Natural killer cell (primary cell): ENCODE results near the gene BOC. TPM values are rescaled to one million over a fixed set of nuclear protein-coding genes. Genes with fewer than 3 reads are reported as not detected.

ENCODE experiments used
- ATAC-seq, 3 donors: fragments of 150-1000 bp in 2 of 3; fragments of 200-7000 bp in 1 of 3; cut with Tn5 transposase; 1 replicate in 1 of 3; 2 replicates in 2 of 3; pipeline ENCODE4 v1.10.0; 2021; ENCODE audit warnings: mild to moderate bottlenecking in 2 of 3, moderate library complexity in 2 of 3
- DNase-seq, 2 donors: peaks; one replicate each; pipeline versions ENCODE4 v3.0.0 to v3.0.0-alpha.2; 2013 to 2021; ENCODE audit warnings: mixed read lengths in 1 of 2
- H3K27ac ChIP-seq: one replicate; pipeline ENCODE4 v1.5.1; 2013; ENCODE audit warnings: mild to moderate bottlenecking, low read length
- H3K27me3 ChIP-seq: one replicate; pipeline ENCODE4 v1.6.1; 2013; ENCODE audit warnings: low read length; ENCODE audit not compliant: control insufficient read depth, insufficient read depth
- H3K36me3 ChIP-seq: one replicate; pipeline ENCODE4 v1.6.1; 2013; ENCODE audit warnings: low read length; ENCODE audit not compliant: control insufficient read depth, insufficient read depth
- H3K4me1 ChIP-seq: one replicate; pipeline ENCODE4 v1.6.1; 2013; ENCODE audit warnings: low read length; ENCODE audit not compliant: control insufficient read depth, insufficient read depth
- H3K4me3 ChIP-seq: one replicate; pipeline ENCODE4 v1.5.1; 2013; ENCODE audit warnings: low read length
- H3K9me3 ChIP-seq: one replicate; pipeline ENCODE4 v1.6.1; 2013; ENCODE audit warnings: low read length; ENCODE audit not compliant: control insufficient read depth, insufficient read depth
- H3K27ac Mint-ChIP-seq, 2 donors: one replicate each; pipeline ENCODE4 v1.8.0; 2022; ENCODE audit warnings: mild to moderate bottlenecking in 2 of 2, mixed read lengths in 2 of 2, moderate library complexity in 1 of 2
- H3K27me3 Mint-ChIP-seq, 2 donors: one replicate each; pipeline ENCODE4 v1.8.0; 2022; ENCODE audit warnings: low read depth in 2 of 2, mixed read lengths in 2 of 2
- H3K36me3 Mint-ChIP-seq: one replicate; pipeline ENCODE4 v1.8.0; 2022; ENCODE audit warnings: mixed read lengths
- H3K4me1 Mint-ChIP-seq, 2 donors: one replicate each; pipeline ENCODE4 v1.8.0; 2022; ENCODE audit warnings: mixed read lengths in 2 of 2
- H3K4me3 Mint-ChIP-seq: one replicate; pipeline ENCODE4 v1.8.0; 2022; ENCODE audit warnings: mild to moderate bottlenecking, moderate library complexity, mixed read lengths
- H3K9me3 Mint-ChIP-seq, 2 donors: one replicate each; pipeline ENCODE4 v1.8.0; 2022; ENCODE audit warnings: mixed read lengths in 2 of 2
- WGBS: methylation state at CpG from one replicate; pipeline ENCODE4 v1.1.7; 2013; ENCODE audit warnings: missing lambda C conversion rate; ENCODE audit not compliant: insufficient coverage; 5-methylcytosine and 5-hydroxymethylcytosine counted together
- intact Hi-C: fragments of 100-400 bp; cut with micrococcal nuclease; formaldehyde crosslinking; loops from one replicate; pipeline ENCODE4 v1.14.2; 2022
- total RNA-seq, 4 donors: library from RNA; stranded (reverse); fragments of 120-200 nt in 1 of 4; gene quantifications; one replicate each; pipeline versions ENCODE4 v1.2.3 to v1.2.4, GENCODE V29; 2013 to 2022
- TF ChIP-seq, protein P1 (sequence below): fragments of 200-600 bp; IDR thresholded peaks from one replicate; pipeline ENCODE4 v1.8.0; 2022; ENCODE audit warnings: antibody characterized with exemption

BOC gene
- total RNA-seq, 3 donors from 2014 or later (not counting 1 experiment from before 2014, with no cell fraction given): 0.10 TPM; not detected in 2

DNA sequence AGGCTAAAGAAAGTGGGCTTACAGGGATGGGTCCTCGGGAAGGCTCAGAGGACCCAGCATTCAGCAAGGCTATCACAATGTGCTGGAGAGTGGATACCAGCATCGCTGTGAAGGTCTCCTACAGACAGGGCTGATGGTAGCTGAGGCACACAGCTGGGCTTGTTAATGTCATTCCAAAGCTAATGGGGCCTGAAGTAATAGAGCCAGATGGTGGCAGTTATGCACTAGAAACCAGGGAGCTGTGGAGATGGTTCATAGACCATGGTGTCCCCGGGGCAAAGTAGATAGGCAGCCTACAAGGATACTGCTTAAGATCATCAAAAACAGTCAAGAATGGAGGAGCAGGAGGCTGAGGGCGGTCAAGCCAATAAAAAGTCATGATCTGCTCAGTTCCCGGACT, 24.8 kb upstream of the BOC start:
- WGBS: 93% methylated on average over 5 of the region's 5 CpGs
- H3K4me3 Mint-ChIP-seq: no peak overlapping the region
- no peak overlapping the region for H3K27ac ChIP-seq
- intact Hi-C loops: no loop called here
- no peaks in the 10 kb centered on the region for H3K36me3 Mint-ChIP-seq
- no peaks in the 10 kb centered on the region for H3K27me3 ChIP-seq
- ATAC-seq (no peak), DNase-seq (no peak)
- H3K9me3 Mint-ChIP-seq: no peaks in the 10 kb centered on the region
- H3K36me3 ChIP-seq: no peaks in the 10 kb centered on the region
- no peaks in the 10 kb centered on the region for H3K4me1 Mint-ChIP-seq
- H3K4me1 ChIP-seq: no peaks in the 10 kb centered on the region
- TF ChIP-seq, protein P1, sequence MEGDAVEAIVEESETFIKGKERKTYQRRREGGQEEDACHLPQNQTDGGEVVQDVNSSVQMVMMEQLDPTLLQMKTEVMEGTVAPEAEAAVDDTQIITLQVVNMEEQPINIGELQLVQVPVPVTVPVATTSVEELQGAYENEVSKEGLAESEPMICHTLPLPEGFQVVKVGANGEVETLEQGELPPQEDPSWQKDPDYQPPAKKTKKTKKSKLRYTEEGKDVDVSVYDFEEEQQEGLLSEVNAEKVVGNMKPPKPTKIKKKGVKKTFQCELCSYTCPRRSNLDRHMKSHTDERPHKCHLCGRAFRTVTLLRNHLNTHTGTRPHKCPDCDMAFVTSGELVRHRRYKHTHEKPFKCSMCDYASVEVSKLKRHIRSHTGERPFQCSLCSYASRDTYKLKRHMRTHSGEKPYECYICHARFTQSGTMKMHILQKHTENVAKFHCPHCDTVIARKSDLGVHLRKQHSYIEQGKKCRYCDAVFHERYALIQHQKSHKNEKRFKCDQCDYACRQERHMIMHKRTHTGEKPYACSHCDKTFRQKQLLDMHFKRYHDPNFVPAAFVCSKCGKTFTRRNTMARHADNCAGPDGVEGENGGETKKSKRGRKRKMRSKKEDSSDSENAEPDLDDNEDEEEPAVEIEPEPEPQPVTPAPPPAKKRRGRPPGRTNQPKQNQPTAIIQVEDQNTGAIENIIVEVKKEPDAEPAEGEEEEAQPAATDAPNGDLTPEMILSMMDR: no peak
- no peak overlapping the region for H3K4me3 ChIP-seq
- no peak overlapping the region for H3K27ac Mint-ChIP-seq
- H3K27me3 Mint-ChIP-seq: peaks cover 9 to 15% of the 10 kb centered on the region in 2 donors
- H3K9me3 ChIP-seq: no peaks in the 10 kb centered on the region

DNA sequence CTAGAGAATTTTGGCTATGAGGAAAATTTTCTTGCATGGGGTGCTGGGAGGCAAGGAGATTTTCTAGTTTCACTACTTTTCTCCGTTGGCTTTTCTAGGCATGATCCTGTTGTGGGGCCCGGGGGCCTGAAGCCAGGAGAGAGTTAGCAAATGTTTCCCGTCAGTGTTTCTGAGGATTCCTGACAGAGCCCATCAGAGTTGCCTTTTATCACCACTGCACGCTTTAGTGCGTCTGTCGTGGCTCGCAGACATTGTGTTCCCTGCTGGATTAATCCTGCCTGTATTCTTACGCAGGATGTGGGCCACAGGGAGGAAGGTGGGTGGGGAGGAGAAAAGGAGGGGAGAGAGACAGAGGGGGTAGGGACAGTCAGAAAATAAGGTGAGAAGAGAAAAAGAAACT, 18.1 kb upstream of the BOC start:
- Histone ChIP-seq H3K27me3 (peaks cover 2% of the 10 kb centered on the region), H3K36me3 (no peaks in the 10 kb centered on the region), H3K9me3 (no peaks in the 10 kb centered on the region), H3K4me3 (no peak overlapping the region), H3K4me1 (no peaks in the 10 kb centered on the region), H3K27ac (no peak overlapping the region)
- TF ChIP-seq, protein P1: no peak
- H3K36me3 Mint-ChIP-seq: no peaks in the 10 kb centered on the region
- H3K4me1 Mint-ChIP-seq: no peaks in the 10 kb centered on the region
- H3K27me3 Mint-ChIP-seq: peaks cover 7 to 15% of the 10 kb centered on the region in 2 donors
- no peak overlapping the region for H3K27ac Mint-ChIP-seq
- intact Hi-C loops: no loop called here
- 90% methylated on average over 8 of the region's 8 CpGs for WGBS
- DNase-seq (no peak), ATAC-seq (no peak)
- no peak overlapping the region for H3K4me3 Mint-ChIP-seq
- H3K9me3 Mint-ChIP-seq: no peaks in the 10 kb centered on the region

DNA sequence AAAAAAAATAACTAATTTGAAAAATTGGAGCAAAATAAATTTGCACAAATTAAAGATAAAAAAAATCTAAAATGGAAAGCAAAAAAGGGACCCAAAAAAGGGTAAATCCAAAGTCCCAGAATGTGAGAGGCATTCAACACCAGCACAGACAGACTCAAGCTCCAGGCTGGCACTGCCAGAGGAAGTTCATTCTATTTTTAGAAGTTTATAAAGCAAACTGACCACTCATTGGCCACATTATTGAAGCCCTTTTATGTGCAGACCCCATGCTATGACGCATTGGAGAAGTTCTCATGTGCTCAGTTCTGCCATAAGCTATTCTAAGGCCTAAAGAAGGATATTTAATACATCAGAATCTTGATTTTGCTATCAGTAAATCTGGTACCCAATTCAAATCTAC, 17.6 kb upstream of the BOC start:
- Histone ChIP-seq H3K4me3 (no peak overlapping the region), H3K27me3 (peaks cover 2% of the 10 kb centered on the region), H3K36me3 (no peaks in the 10 kb centered on the region), H3K27ac (no peak overlapping the region), H3K9me3 (no peaks in the 10 kb centered on the region), H3K4me1 (no peaks in the 10 kb centered on the region)
- TF ChIP-seq, protein P1: no peak
- WGBS: 78% methylated on average over 1 of the region's 1 CpG
- DNase-seq: no peak
- peaks cover 8 to 19% of the 10 kb centered on the region in 2 donors for H3K27me3 Mint-ChIP-seq
- no peaks in the 10 kb centered on the region for H3K36me3 Mint-ChIP-seq
- no peaks in the 10 kb centered on the region for H3K4me1 Mint-ChIP-seq
- no peak overlapping the region for H3K4me3 Mint-ChIP-seq
- no peak for ATAC-seq
- no peak overlapping the region for H3K27ac Mint-ChIP-seq
- intact Hi-C loops: no loop called here
- H3K9me3 Mint-ChIP-seq: no peaks in the 10 kb centered on the region

DNA sequence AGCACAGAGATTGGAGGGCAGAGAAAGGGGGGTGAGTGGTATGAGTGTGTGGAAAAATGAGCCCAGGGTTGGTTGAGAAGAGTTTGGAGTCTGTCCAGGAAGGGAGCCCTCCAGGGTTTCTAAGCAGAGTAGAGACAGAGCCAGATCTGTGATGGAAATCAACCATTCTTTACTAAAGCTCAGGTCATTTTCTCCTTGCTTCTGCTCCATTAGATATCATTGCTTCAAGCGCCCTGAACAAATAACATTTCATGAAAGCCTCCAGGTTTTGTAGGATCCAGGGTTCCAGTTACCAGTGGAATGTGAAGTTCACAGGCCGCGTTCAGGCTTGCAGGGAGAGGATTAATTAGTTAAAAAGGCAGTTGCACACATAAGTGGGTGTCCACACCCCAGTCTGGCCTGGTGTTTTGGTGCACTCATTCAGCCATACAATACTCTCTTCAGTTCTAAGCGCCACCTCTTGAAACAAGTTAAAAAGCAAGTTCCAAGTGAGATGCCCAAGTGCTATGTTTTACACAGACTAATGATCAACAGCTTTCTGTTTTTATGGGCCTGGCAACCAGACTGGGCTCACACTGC, 16.4 kb upstream of the BOC start:
- 95% methylated on average over 4 of the region's 4 CpGs for WGBS
- Mint-ChIP-seq H3K36me3 (no peaks in the 10 kb centered on the region), H3K27me3 (peaks cover 15 to 31% of the 10 kb centered on the region in 2 donors), H3K4me3 (no peak overlapping the region), H3K27ac (no peak overlapping the region), H3K9me3 (no peaks in the 10 kb centered on the region), H3K4me1 (no peaks in the 10 kb centered on the region)
- ATAC-seq (no peak), DNase-seq (no peak)
- Histone ChIP-seq H3K9me3 (no peaks in the 10 kb centered on the region), H3K27ac (no peak overlapping the region), H3K36me3 (no peaks in the 10 kb centered on the region), H3K27me3 (peaks cover 2% of the 10 kb centered on the region), H3K4me1 (no peaks in the 10 kb centered on the region), H3K4me3 (no peak overlapping the region)
- TF ChIP-seq, protein P1: no peak
- intact Hi-C loops: no loop called here
